ENCODE results near the gene SGCA. TPM values are rescaled to one million over a fixed set of nuclear protein-coding genes. Genes with fewer than 3 reads are reported as not detected.

Gene SGCA
- total RNA-seq, 2 experiments from 2014 or later: 0.57 to 1.1 TPM

DNA sequence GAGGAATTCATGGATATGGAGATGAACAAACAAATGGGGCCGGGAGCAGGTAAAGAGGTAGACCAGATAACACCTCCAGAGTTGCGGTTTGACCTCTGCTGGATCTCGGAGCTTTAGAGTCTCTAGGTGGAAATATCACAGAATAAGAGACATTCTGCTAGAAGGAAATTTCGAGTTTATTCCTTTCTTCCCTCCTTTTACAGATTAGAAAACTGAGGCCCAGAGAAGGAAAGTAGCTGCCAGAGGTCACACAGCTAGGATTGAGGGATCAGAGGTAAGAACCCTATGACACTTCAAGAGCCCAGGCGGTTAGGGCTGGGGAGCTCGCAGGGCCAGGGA, 43.3 kb downstream of the SGCA start:
- Histone ChIP-seq H3K4me1 (ENCODE audit: insufficient read depth, low read length, poor library complexity, severe bottlenecking) (no peaks in the 10 kb centered on the region), H3K4me2 (ENCODE audit: low read length) (no peak overlapping the region), H3K9me2 (ENCODE audit: insufficient read depth, low read length) (no peaks in the 10 kb centered on the region), H3K4me3 (ENCODE audit: low read depth, low read length, poor library complexity, severe bottlenecking) (no peak overlapping the region), H3K36me3 (ENCODE audit: insufficient read depth, low read length) (no peaks in the 10 kb centered on the region), H3K27ac (ENCODE audit: low read depth, low read length, poor library complexity, severe bottlenecking) (no peak overlapping the region), H3K9me3 (ENCODE audit: low read length) (no peaks in the 10 kb centered on the region), H3K79me2 (ENCODE audit: insufficient read depth, low read depth, low read length) (no peaks in the 10 kb centered on the region), H2AFZ (ENCODE audit: low read length) (no peak overlapping the region), H4K20me1 (ENCODE audit: insufficient read depth, low read length) (no peaks in the 10 kb centered on the region)
- BruUV-seq (replicated peaks): no TSS peak
- CTCF ChIA-PET (ENCODE audit: unreplicated experiment): interaction anchor here (0.6 kb wide), 1 partner anchor 75 kb away, joined by 3 read pairs; no protein-coding TSS in a partner anchor
- POLR2A ChIA-PET: no interaction called here
- intact Hi-C loops (cut with micrococcal nuclease; ENCODE audit: unreplicated experiment): no loop called here
- TF ChIP-seq, protein P1, sequence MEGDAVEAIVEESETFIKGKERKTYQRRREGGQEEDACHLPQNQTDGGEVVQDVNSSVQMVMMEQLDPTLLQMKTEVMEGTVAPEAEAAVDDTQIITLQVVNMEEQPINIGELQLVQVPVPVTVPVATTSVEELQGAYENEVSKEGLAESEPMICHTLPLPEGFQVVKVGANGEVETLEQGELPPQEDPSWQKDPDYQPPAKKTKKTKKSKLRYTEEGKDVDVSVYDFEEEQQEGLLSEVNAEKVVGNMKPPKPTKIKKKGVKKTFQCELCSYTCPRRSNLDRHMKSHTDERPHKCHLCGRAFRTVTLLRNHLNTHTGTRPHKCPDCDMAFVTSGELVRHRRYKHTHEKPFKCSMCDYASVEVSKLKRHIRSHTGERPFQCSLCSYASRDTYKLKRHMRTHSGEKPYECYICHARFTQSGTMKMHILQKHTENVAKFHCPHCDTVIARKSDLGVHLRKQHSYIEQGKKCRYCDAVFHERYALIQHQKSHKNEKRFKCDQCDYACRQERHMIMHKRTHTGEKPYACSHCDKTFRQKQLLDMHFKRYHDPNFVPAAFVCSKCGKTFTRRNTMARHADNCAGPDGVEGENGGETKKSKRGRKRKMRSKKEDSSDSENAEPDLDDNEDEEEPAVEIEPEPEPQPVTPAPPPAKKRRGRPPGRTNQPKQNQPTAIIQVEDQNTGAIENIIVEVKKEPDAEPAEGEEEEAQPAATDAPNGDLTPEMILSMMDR (conservative IDR thresholded peaks at IDR 0.05; ENCODE audit: low read length): no peak
- no peak for TF ChIP-seq EZH2phosphoT487 (IDR thresholded peaks at IDR 0.05; ENCODE audit: borderline replicate concordance, low read depth, low read length)
- DNase-seq (ENCODE audit: low spot score): no peak

DNA sequence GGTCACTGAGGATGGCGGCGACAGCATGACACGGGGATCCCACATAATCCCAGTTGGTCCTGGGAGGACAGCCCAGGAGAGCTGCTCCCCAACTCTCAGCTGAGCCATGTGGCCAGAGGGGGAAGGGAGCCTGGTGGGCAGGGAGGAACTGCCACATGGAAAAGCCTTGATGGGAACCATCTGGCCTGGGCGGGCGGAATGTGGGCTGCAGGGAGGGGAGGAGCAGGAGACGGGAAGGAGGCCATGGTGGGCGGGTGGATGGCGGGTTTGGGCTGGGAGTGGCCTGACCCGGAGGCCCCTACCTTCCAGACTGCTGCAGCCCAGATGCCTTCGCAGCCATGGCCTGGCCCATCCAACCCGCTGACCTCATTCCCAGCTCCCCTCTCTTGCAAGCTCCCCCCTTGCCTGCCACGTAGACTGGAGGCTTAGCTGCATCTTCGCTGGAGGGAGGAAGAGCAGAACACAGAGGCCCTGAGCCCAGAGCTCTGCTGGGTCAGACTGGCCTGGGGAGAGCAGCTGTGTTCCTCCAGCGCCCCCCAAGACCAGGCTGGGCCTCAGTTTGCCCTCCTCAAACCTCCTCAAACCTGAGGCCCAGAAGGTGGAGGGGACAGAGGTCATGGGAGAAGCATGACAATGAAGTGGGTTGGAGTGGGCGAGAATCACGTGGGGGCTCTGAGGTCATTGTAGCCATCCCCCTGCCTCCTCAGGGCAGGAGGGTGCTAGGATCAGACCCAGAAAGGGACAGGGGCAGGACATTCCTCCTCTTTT, 43.9 kb downstream of the SGCA start:
- no peaks in the 10 kb centered on the region for H3K4me1 ChIP-seq (ENCODE audit: insufficient read depth, low read length, poor library complexity, severe bottlenecking)
- H3K9me2 ChIP-seq (ENCODE audit: insufficient read depth, low read length): no peaks in the 10 kb centered on the region
- BruUV-seq (replicated peaks): no TSS peak
- no peaks in the 10 kb centered on the region for H3K79me2 ChIP-seq (ENCODE audit: insufficient read depth, low read depth, low read length)
- H3K36me3 ChIP-seq (ENCODE audit: insufficient read depth, low read length): no peaks in the 10 kb centered on the region
- H2AFZ ChIP-seq (ENCODE audit: low read length): no peak overlapping the region
- intact Hi-C loops (cut with micrococcal nuclease; ENCODE audit: unreplicated experiment): no loop called here
- no peak overlapping the region for H3K4me2 ChIP-seq (ENCODE audit: low read length)
- H3K9me3 ChIP-seq (ENCODE audit: low read length): no peaks in the 10 kb centered on the region
- no peak overlapping the region for H3K27ac ChIP-seq (ENCODE audit: low read depth, low read length, poor library complexity, severe bottlenecking)
- TF ChIP-seq EZH2phosphoT487 (IDR thresholded peaks at IDR 0.05; ENCODE audit: borderline replicate concordance, low read depth, low read length): no peak
- TF ChIP-seq, protein P1 (conservative IDR thresholded peaks at IDR 0.05; ENCODE audit: low read length): no peak
- no peak overlapping the region for H3K4me3 ChIP-seq (ENCODE audit: low read depth, low read length, poor library complexity, severe bottlenecking)
- CTCF ChIA-PET (ENCODE audit: unreplicated experiment): interaction anchor here (0.6 kb wide), 1 partner anchor 75 kb away, joined by 3 read pairs; no protein-coding TSS in a partner anchor
- no peak for DNase-seq (ENCODE audit: low spot score)
- H4K20me1 ChIP-seq (ENCODE audit: insufficient read depth, low read length): no peaks in the 10 kb centered on the region
- POLR2A ChIA-PET: no interaction called here
